Mucosa of descending colon (tissue), 3 donors: ENCODE data around the gene PTPRD. TPM values are rescaled to one million over a fixed set of nuclear protein-coding genes. Genes with fewer than 3 reads are reported as not detected.

ENCODE experiments used
- ATAC-seq: fragments of 200-7000 bp; cut with Tn5 transposase; one replicate; pipeline ENCODE4 v1.9.1; 2020; ENCODE audit warnings: mild to moderate bottlenecking, moderate library complexity
- DNase-seq, 3 donors: peaks; one replicate each; pipeline ENCODE4 v3.0.0-alpha.2; 2020
- H3K36me3 ChIP-seq: fragments of 200-600 bp; one replicate; pipeline ENCODE4 v1.8.0; 2021; ENCODE audit warnings: low read depth, mild to moderate bottlenecking
- H3K4me1 ChIP-seq: fragments of 200-600 bp; one replicate; pipeline ENCODE4 v1.8.0; 2021; ENCODE audit warnings: low read depth, mild to moderate bottlenecking
- H3K4me3 ChIP-seq: fragments of 200-600 bp; one replicate; pipeline ENCODE4 v1.8.0; 2021; ENCODE audit warnings: mild to moderate bottlenecking
- H3K9me3 ChIP-seq: fragments of 200-600 bp; one replicate; pipeline ENCODE4 v1.8.0; 2021; ENCODE audit warnings: mild to moderate bottlenecking
- CTCF ChIP-seq: fragments of 200-600 bp; IDR thresholded peaks from one replicate; pipeline ENCODE4 v1.8.0; 2022; ENCODE audit warnings: antibody characterized with exemption, mild to moderate bottlenecking
- intact Hi-C, 2 donors: fragments of 100-400 bp; cut with DNase I in 1 of 2; cut with micrococcal nuclease in 1 of 2; formaldehyde crosslinking; loops; one replicate each; pipeline versions ENCODE4 v1.11.0 to v1.11.1; 2022; cut with DNase I, micrococcal nuclease
- total RNA-seq, 3 donors: library from RNA; stranded (reverse); fragmentation: NEBNext Ultra II Directional in 2 of 3; extraction: Animal tissue kit (Norgen Biotek cat#: 25700) in 2 of 3; gene quantifications; one replicate each; pipeline versions ENCODE4 v1.2.1 to v1.2.4, GENCODE V29; 2021 to 2023
- donor health status: DM: no; HTN: no; CAD: no; lungs with moderate emphysema.
- donor health status: DM: no; HTN: no; CAD: no.
- donor health status: DM: no; HTN: yes; CAD: no.

The PTPRD gene
- total RNA-seq, 3 donors from 2014 or later, result 52.7 to 128 (median 113) TPM

- no peak for ATAC-seq
- Histone ChIP-seq H3K4me1 (no peaks in the 10 kb centered on the region), H3K36me3 (no peaks in the 10 kb centered on the region), H3K9me3 (no peaks in the 10 kb centered on the region), H3K4me3 (no peak overlapping the region)
- intact Hi-C loops, result loop anchor here (5.0 to 10.0 kb wide), 2 partner anchors 187 to 339 kb away; no protein-coding TSS in a partner anchor
- DNase-seq, result no peak
- no peak for TF ChIP-seq CTCF
Measured at GRCh38 chr9:9605681-9606080, 1007.1 kb downstream of the PTPRD start.

GRCh38 chr9:9603345-9603744, 1009.5 kb downstream of the PTPRD start:
- intact Hi-C loops, result loop anchor here in 1 of 2 donors (10.0 kb wide), 1 partner anchor 341 kb away; no protein-coding TSS in a partner anchor
- no peak for TF ChIP-seq CTCF
- H3K4me3 ChIP-seq, result no peak overlapping the region
- H3K36me3 ChIP-seq, result no peaks in the 10 kb centered on the region
- H3K9me3 ChIP-seq, result no peaks in the 10 kb centered on the region
- peak; percentile 23 for ATAC-seq
- DNase-seq, result no peak
- H3K4me1 ChIP-seq, result no peaks in the 10 kb centered on the region

GRCh38 chr9:9598723-9599122, 1014.1 kb downstream of the PTPRD start:
- ATAC-seq, result no peak
- intact Hi-C loops, result no loop called here
- H3K4me1 ChIP-seq, result no peaks in the 10 kb centered on the region
- no peak for DNase-seq
- H3K36me3 ChIP-seq, result no peaks in the 10 kb centered on the region
- TF ChIP-seq CTCF, result no peak
- H3K4me3 ChIP-seq, result no peak overlapping the region
- H3K9me3 ChIP-seq, result no peaks in the 10 kb centered on the region

- Histone ChIP-seq H3K9me3 (no peaks in the 10 kb centered on the region), H3K4me3 (no peak overlapping the region), H3K4me1 (no peaks in the 10 kb centered on the region), H3K36me3 (no peaks in the 10 kb centered on the region)
- ATAC-seq (no peak), DNase-seq (no peak)
- intact Hi-C loops, result no loop called here
- TF ChIP-seq CTCF, result no peak
Measured at GRCh38 chr9:9592104-9592503, 1020.7 kb downstream of the PTPRD start.

- Histone ChIP-seq H3K36me3 (no peaks in the 10 kb centered on the region), H3K4me1 (no peaks in the 10 kb centered on the region), H3K4me3 (no peak overlapping the region), H3K9me3 (no peaks in the 10 kb centered on the region)
- ATAC-seq, result no peak
- intact Hi-C loops, result no loop called here
- no peak for TF ChIP-seq CTCF
- DNase-seq, result no peak
Measured at GRCh38 chr9:9585920-9586319, 1026.9 kb downstream of the PTPRD start.

GRCh38 chr9:9574080-9574479, 1038.7 kb downstream of the PTPRD start:
- DNase-seq (no peak), ATAC-seq (no peak)
- intact Hi-C loops, result no loop called here
- no peaks in the 10 kb centered on the region for H3K9me3 ChIP-seq
- H3K4me3 ChIP-seq, result no peak overlapping the region
- no peaks in the 10 kb centered on the region for H3K36me3 ChIP-seq
- H3K4me1 ChIP-seq, result no peaks in the 10 kb centered on the region
- TF ChIP-seq CTCF, result no peak
